ENCODE results near the gene TBCC. TPM values are rescaled to one million over a fixed set of nuclear protein-coding genes. Genes with fewer than 3 reads are reported as not detected.
A peak's percentile ranks its signal among the peaks of the same experiment; 100 is the strongest.

TBCC gene
- total RNA-seq (10 to 100 TPM; 12.4 to 13.5 TPM), polyA plus RNA-seq (10 to 100 TPM in 1 of 2 donors, 1 to 10 TPM in 1; 6.9 to 10.9 TPM)

GRCh38 chr6:42745640-42746462 lies at the start of gene TBCC:
TSS of gene TBCC (minus strand) at chr6:42746103. CDS start at chr6:42746073, 30 bp downstream.
- TF ChIP-seq GABPA (IDR thresholded peaks at IDR 0.05 in 1 of 2, conservative IDR thresholded peaks at IDR 0.05 in 1 of 2) (peak in 1 of 2 donors; percentile 72), MAX (IDR thresholded peaks at IDR 0.05) (peak; percentile 78), HNF4G (IDR thresholded peaks at IDR 0.05) (no peak), EGR1 (IDR thresholded peaks at IDR 0.05; ENCODE audit: low read depth in 2 of 2) (peak in 1 of 2 donors; percentile 66), RAD21 (IDR thresholded peaks at IDR 0.05) (peak in 1 of 2 donors; percentile 29), ATF3 (IDR thresholded peaks at IDR 0.05) (peak; percentile 64), TAF1 (conservative IDR thresholded peaks at IDR 0.05) (peak; percentile 91), HNF4A (conservative IDR thresholded peaks at IDR 0.05) (peak in 1 of 2 donors; percentile 24), JUND (IDR thresholded peaks at IDR 0.05) (peak in 1 of 2 donors; percentile 53), YY1 (IDR thresholded peaks at IDR 0.05) (peak; percentile 98), FOXA1 (IDR thresholded peaks at IDR 0.05) (peak; percentile 7), NR2F2 (IDR thresholded peaks at IDR 0.05) (no peak), SP1 (IDR thresholded peaks at IDR 0.05) (peak; percentile 73), REST (IDR thresholded peaks at IDR 0.05) (peak; percentile 93), RXRA (IDR thresholded peaks at IDR 0.05) (no peak), CTCF (IDR thresholded peaks at IDR 0.05; ENCODE audit: low read depth, low read length, missing input control) (no peak), ZBTB33 (IDR thresholded peaks at IDR 0.05) (peak; percentile 12), FOXA2 (IDR thresholded peaks at IDR 0.05) (no peak)
- WGBS: under 1% methylated on average over 57 of the region's 57 CpGs

More at GRCh38 chr6:42745640-42746462, at the start of gene TBCC:
- H3K4me1 ChIP-seq (ENCODE audit: control insufficient read depth in 4 of 4, insufficient read depth in 4 of 4, low read length in 3 of 4): peaks cover 7 to 27% (median 13%) of the 10 kb centered on the region in 4 donors
- peak within 1 kb of the TSS; percentile 83 to 93 (median 90) for H3K4me3 ChIP-seq (ENCODE audit: low read depth in 1 of 3, low read length in 3 of 3)
- DNase-seq (ENCODE audit: low spot score): peak; percentile 97
- H3K36me3 ChIP-seq (ENCODE audit: control insufficient read depth in 4 of 4, insufficient read depth in 3 of 4, low read depth in 1 of 4, low read length in 3 of 4): no peaks in the 10 kb centered on the region
- no peaks in the 10 kb centered on the region for H3K27me3 ChIP-seq (ENCODE audit: control insufficient read depth in 4 of 4, insufficient read depth in 4 of 4, low read length in 3 of 4)
- peak within 1 kb of the TSS; percentile 78 to 92 for H3K27ac ChIP-seq (ENCODE audit: low read depth in 1 of 2, low read length in 2 of 2)
- H3K9me3 ChIP-seq (ENCODE audit: control insufficient read depth in 4 of 4, low read length in 3 of 4): no peaks in the 10 kb centered on the region
- H3K9ac ChIP-seq (ENCODE audit: low read depth in 1 of 2, low read length in 2 of 2): peak within 1 kb of the TSS; percentile 79 to 94
